Right ventricle myocardium inferior (tissue), 1 donor: Measurements from ENCODE around the gene INHBB. TPM values are rescaled to one million over a fixed set of nuclear protein-coding genes. Genes with fewer than 3 reads are reported as not detected.

Experiments
- ATAC-seq: fragments of 200-7000 bp; cut with Tn5 transposase; one replicate; pipeline ENCODE4 v1.9.1; 2020; ENCODE audit warnings: mild to moderate bottlenecking, moderate library complexity
- DNase-seq: peaks from one replicate; pipeline ENCODE4 v3.0.0; 2021; ENCODE audit errors: missing footprints
- intact Hi-C: fragments of 100-400 bp; cut with DNase I; formaldehyde crosslinking; loops from one replicate; pipeline ENCODE4 v1.11.0; 2022
- total RNA-seq: library from RNA; stranded (reverse); fragmentation: NEBNext Ultra II Directional; extraction: Animal tissue kit (Norgen Biotek cat#: 25700); gene quantifications from one replicate; pipeline ENCODE4 v1.2.1, GENCODE V29; 2021
- donor health status: DM: no; HTN: yes; CAD: no; lungs with severe emphysema.

INHBB gene
- total RNA-seq, 1 donor from 2014 or later: 7.1 TPM

GRCh38 chr2:120349440-120349921, 3.5 kb downstream of the INHBB start:
- intact Hi-C loops: no loop called here
- ATAC-seq (no peak), DNase-seq (peak; percentile 72)

GRCh38 chr2:120350080-120350479, 4.1 kb downstream of the INHBB start:
- DNase-seq (no peak), ATAC-seq (no peak)
- intact Hi-C loops: no loop called here

GRCh38 chr2:120350801-120351320, 4.9 kb downstream of the INHBB start:
- intact Hi-C loops: no loop called here

GRCh38 chr2:120352696-120353590, 7.0 kb downstream of the INHBB start:
- ATAC-seq (no peak), DNase-seq (peak; percentile 68)
- intact Hi-C loops: no loop called here

More at GRCh38 chr2:120350801-120351320, 4.9 kb downstream of the INHBB start:
- ATAC-seq (no peak), DNase-seq (peak; percentile 50)

GRCh38 chr2:120353591-120353898, 7.6 kb downstream of the INHBB start:
- DNase-seq: peak; percentile 53
- ATAC-seq: no peak
- intact Hi-C loops: no loop called here

- peak; percentile 37 for DNase-seq
- intact Hi-C loops: no loop called here
- no peak for ATAC-seq
Observed at GRCh38 chr2:120353931-120354330, 8.0 kb downstream of the INHBB start.

GRCh38 chr2:120354467-120354866, 8.5 kb downstream of the INHBB start:
- DNase-seq: peak; percentile 68
- intact Hi-C loops: no loop called here

GRCh38 chr2:120354935-120355779, 9.2 kb downstream of the INHBB start:
- DNase-seq (peak; percentile 56), ATAC-seq (no peak)
- intact Hi-C loops: no loop called here

More at GRCh38 chr2:120354467-120354866, 8.5 kb downstream of the INHBB start:
- ATAC-seq: no peak

GRCh38 chr2:120355780-120356266, 9.9 kb downstream of the INHBB start:
- ATAC-seq: no peak
- intact Hi-C loops: no loop called here
- DNase-seq: peak; percentile 7

GRCh38 chr2:120357768-120358167, 11.8 kb downstream of the INHBB start:
- peak; percentile 48 for DNase-seq
- intact Hi-C loops: no loop called here
- ATAC-seq: no peak

- intact Hi-C loops: no loop called here
- DNase-seq (peak; percentile 60), ATAC-seq (no peak)
Observed at GRCh38 chr2:120358734-120359465, 13.0 kb downstream of the INHBB start.

GRCh38 chr2:120360307-120360855, 14.4 kb downstream of the INHBB start:
- ATAC-seq (peak; percentile 47), DNase-seq (peak; percentile 2)
- intact Hi-C loops: no loop called here

GRCh38 chr2:120362926-120363325, 17.0 kb downstream of the INHBB start:
- DNase-seq (peak; percentile 39), ATAC-seq (no peak)
- intact Hi-C loops: no loop called here

- ATAC-seq: no peak
- peak; percentile 55 for DNase-seq
- intact Hi-C loops: loop anchor here (5.0 kb wide), 1 partner anchor 52 kb away; no protein-coding TSS in a partner anchor
Observed at GRCh38 chr2:120365236-120365793, 19.4 kb downstream of the INHBB start.

- intact Hi-C loops: loop anchor here (5.0 kb wide), 1 partner anchor 51 kb away; no protein-coding TSS in a partner anchor
- DNase-seq: peak; percentile 4
- no peak for ATAC-seq
Observed at GRCh38 chr2:120366698-120367097, 20.8 kb downstream of the INHBB start.

GRCh38 chr2:120367221-120367620, 21.3 kb downstream of the INHBB start:
- ATAC-seq: no peak
- DNase-seq: peak; percentile 37
- intact Hi-C loops: loop anchor here (5.0 kb wide), 1 partner anchor 50 kb away; no protein-coding TSS in a partner anchor

GRCh38 chr2:120367649-120368048, 21.7 kb downstream of the INHBB start:
- DNase-seq (peak; percentile 9), ATAC-seq (no peak)
- intact Hi-C loops: loop anchor here (5.0 kb wide), 1 partner anchor 50 kb away; no protein-coding TSS in a partner anchor

- ATAC-seq (no peak), DNase-seq (no peak)
- intact Hi-C loops: loop anchor here (5.0 kb wide), 1 partner anchor 49 kb away; no protein-coding TSS in a partner anchor
Observed at GRCh38 chr2:120368086-120368485, 22.1 kb downstream of the INHBB start.
